Left lung (tissue), 10 donors: Measurements from ENCODE around the gene CCDC191. TPM values are rescaled to one million over a fixed set of nuclear protein-coding genes. Genes with fewer than 3 reads are reported as not detected.

Experiments used
- ATAC-seq: fragments of 200-7000 bp; cut with Tn5 transposase; one replicate; pipeline ENCODE4 v1.9.1; 2020; ENCODE audit warnings: moderate library complexity
- DNase-seq, 4 donors: peaks; one replicate each; pipeline ENCODE4 v3.0.0-alpha.2; 2013 to 2020
- H3K27ac ChIP-seq, 2 donors: fragments of 200-600 bp; sonication (generic) in 1 of 2; one replicate each; pipeline versions ENCODE4 v1.5.0 to v1.8.0; 2020 to 2021
- H3K27me3 ChIP-seq, 2 donors: fragments of 200-600 bp; sonication (generic) in 1 of 2; one replicate each; pipeline versions ENCODE4 v1.5.0 to v1.8.0; 2020 to 2021
- H3K36me3 ChIP-seq, 2 donors: fragments of 200-600 bp; sonication (generic) in 1 of 2; one replicate each; pipeline versions ENCODE4 v1.5.0 to v1.8.0; 2020 to 2021
- H3K4me1 ChIP-seq, 2 donors: fragments of 200-600 bp; one replicate each; pipeline ENCODE4 v1.8.0; 2021
- H3K4me3 ChIP-seq, 2 donors: fragments of 200-600 bp; sonication (generic) in 1 of 2; one replicate each; pipeline versions ENCODE4 v1.5.0 to v1.8.0; 2020 to 2021; ENCODE audit warnings: mild to moderate bottlenecking in 1 of 2
- H3K9me3 ChIP-seq, 2 donors: fragments of 200-600 bp; sonication (generic) in 1 of 2; one replicate each; pipeline versions ENCODE4 v1.5.0 to v1.8.0; 2020 to 2021
- CTCF ChIP-seq, 2 donors: fragments of 200-600 bp; sonication (generic) in 1 of 2; IDR thresholded peaks; one replicate each; pipeline versions ENCODE4 v1.5.0 to v1.8.0; 2021; ENCODE audit warnings: antibody characterized with exemption in 2 of 2
- intact Hi-C, 2 donors: fragments of 100-400 bp; cut with DNase I; formaldehyde crosslinking; loops; one replicate each; pipeline versions ENCODE4 v1.11.2 to v1.14.2; 2022
- polyA plus RNA-seq, 6 donors: library from polyadenylated mRNA; unstranded; fragments of 120-200 nt; gene quantifications; one replicate each; pipeline ENCODE4 v1.2.1, GENCODE V29; 2013; ENCODE audit not compliant: insufficient read length in 6 of 6
- total RNA-seq, 2 donors: library from RNA; stranded (reverse); fragmentation: NEBNext Ultra II Directional; extraction: Animal tissue kit (Norgen Biotek cat#: 25700); gene quantifications; one replicate each; pipeline ENCODE4 v1.2.1, GENCODE V29; 2021
- donor health status: DM: no; HTN: yes; CAD: no.
- donor health status: DM: no; HTN: no; CAD: no.

CCDC191 gene
- total and polyA plus RNA-seq, 8 donors = 3.3 to 24.9 (median 18.9) TPM

GRCh38 chr3:114014211-114014610 is 42.1 kb downstream of the CCDC191 start:
- H3K27me3 ChIP-seq = no peaks in the 10 kb centered on the region

GRCh38 chr3:114011059-114011797 is 45.1 kb downstream of the CCDC191 start:
- DNase-seq = no peak
- TF ChIP-seq CTCF (IDR thresholded peaks at IDR 0.05) = no peak
- Histone ChIP-seq H3K9me3 (no peaks in the 10 kb centered on the region), H3K27me3 (no peaks in the 10 kb centered on the region), H3K27ac (no peak overlapping the region), H3K36me3 (peaks cover 0 to 3% of the 10 kb centered on the region in 2 donors), H3K4me1 (no peaks in the 10 kb centered on the region), H3K4me3 (no peak overlapping the region)
- intact Hi-C loops = no loop called here
- ATAC-seq = no peak

More at GRCh38 chr3:114014211-114014610, 42.1 kb downstream of the CCDC191 start:
- Histone ChIP-seq H3K36me3 (peaks cover 0 to 3% of the 10 kb centered on the region in 2 donors), H3K27ac (no peak overlapping the region), H3K4me1 (no peaks in the 10 kb centered on the region), H3K9me3 (no peaks in the 10 kb centered on the region), H3K4me3 (no peak overlapping the region)
- intact Hi-C loops = no loop called here
- no peak for DNase-seq
- no peak for ATAC-seq
- TF ChIP-seq CTCF (IDR thresholded peaks at IDR 0.05) = no peak

- Histone ChIP-seq H3K9me3 (peaks cover 0 to 8% of the 10 kb centered on the region in 2 donors), H3K4me1 (no peaks in the 10 kb centered on the region), H3K4me3 (no peak overlapping the region), H3K27me3 (no peaks in the 10 kb centered on the region), H3K36me3 (peaks cover 0 to 26% of the 10 kb centered on the region in 2 donors), H3K27ac (no peak overlapping the region)
- intact Hi-C loops = no loop called here
- no peak for DNase-seq
- no peak for ATAC-seq
- TF ChIP-seq CTCF (IDR thresholded peaks at IDR 0.05) = no peak
Observed at GRCh38 chr3:114005481-114005880, 50.8 kb downstream of the CCDC191 start.

GRCh38 chr3:113985541-113985940 is 70.8 kb downstream of the CCDC191 start:
- no peaks in the 10 kb centered on the region for H3K36me3 ChIP-seq
- H3K27ac ChIP-seq = no peak overlapping the region
- no peak for TF ChIP-seq CTCF (IDR thresholded peaks at IDR 0.05)
- no peaks in the 10 kb centered on the region for H3K9me3 ChIP-seq
- ATAC-seq (no peak), DNase-seq (no peak)
- H3K4me3 ChIP-seq = no peak overlapping the region
- H3K4me1 ChIP-seq = no peaks in the 10 kb centered on the region
- no peaks in the 10 kb centered on the region for H3K27me3 ChIP-seq
- intact Hi-C loops = no loop called here

GRCh38 chr3:113983544-113983943 is 72.8 kb downstream of the CCDC191 start:
- Histone ChIP-seq H3K27ac (no peak overlapping the region), H3K4me3 (no peak overlapping the region), H3K9me3 (no peaks in the 10 kb centered on the region), H3K27me3 (no peaks in the 10 kb centered on the region), H3K4me1 (no peaks in the 10 kb centered on the region), H3K36me3 (peaks cover 0 to 7% of the 10 kb centered on the region in 2 donors)
- intact Hi-C loops = no loop called here
- ATAC-seq (no peak), DNase-seq (no peak)
- no peak for TF ChIP-seq CTCF (IDR thresholded peaks at IDR 0.05)
